Measurements from ENCODE around the gene TRPC1.

TRPC1 gene

GRCh38 chr3:142837526-142837925 lies 113.7 kb downstream of the TRPC1 start:
- H3K27me3 Mint-ChIP-seq: peaks cover 21% of the 10 kb centered on the region
- H3K9me3 Mint-ChIP-seq: no peaks in the 10 kb centered on the region
- H3K27ac Mint-ChIP-seq: no peak overlapping the region
- H3K4me1 Mint-ChIP-seq: no peaks in the 10 kb centered on the region
- no peak overlapping the region for H3K4me3 Mint-ChIP-seq
- CTCF ChIA-PET: no interaction called here
- H3K36me3 Mint-ChIP-seq: no peaks in the 10 kb centered on the region
- no peak for DNase-seq

DNA sequence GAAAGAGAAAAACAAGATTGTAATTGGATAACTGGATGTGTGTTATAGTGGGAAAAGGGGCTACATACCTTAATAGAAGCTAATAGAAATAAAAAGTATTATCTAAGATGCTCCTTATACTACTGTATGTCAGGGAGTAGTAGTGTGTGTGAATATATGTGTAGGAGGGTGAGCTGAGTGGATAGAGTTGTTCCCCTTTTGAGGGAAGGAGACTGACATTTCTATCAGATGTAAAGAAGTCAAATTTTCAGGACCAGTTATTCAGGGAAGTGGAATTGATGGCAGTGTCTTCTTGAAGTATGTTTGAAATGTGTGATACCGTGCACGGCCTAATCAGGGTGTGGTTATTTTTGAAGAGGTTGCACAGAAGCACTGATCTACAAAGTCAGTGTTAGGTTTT lies 116.0 kb downstream of the TRPC1 start:
- DNase-seq: no peak
- Mint-ChIP-seq H3K27ac (no peak overlapping the region), H3K4me1 (no peaks in the 10 kb centered on the region), H3K27me3 (peaks cover 20% of the 10 kb centered on the region), H3K36me3 (no peaks in the 10 kb centered on the region), H3K4me3 (no peak overlapping the region), H3K9me3 (no peaks in the 10 kb centered on the region)
- CTCF ChIA-PET: interaction anchor here (1.7 kb wide), 1 partner anchor 11 kb away, joined by 6 read pairs; no protein-coding TSS in a partner anchor

DNA sequence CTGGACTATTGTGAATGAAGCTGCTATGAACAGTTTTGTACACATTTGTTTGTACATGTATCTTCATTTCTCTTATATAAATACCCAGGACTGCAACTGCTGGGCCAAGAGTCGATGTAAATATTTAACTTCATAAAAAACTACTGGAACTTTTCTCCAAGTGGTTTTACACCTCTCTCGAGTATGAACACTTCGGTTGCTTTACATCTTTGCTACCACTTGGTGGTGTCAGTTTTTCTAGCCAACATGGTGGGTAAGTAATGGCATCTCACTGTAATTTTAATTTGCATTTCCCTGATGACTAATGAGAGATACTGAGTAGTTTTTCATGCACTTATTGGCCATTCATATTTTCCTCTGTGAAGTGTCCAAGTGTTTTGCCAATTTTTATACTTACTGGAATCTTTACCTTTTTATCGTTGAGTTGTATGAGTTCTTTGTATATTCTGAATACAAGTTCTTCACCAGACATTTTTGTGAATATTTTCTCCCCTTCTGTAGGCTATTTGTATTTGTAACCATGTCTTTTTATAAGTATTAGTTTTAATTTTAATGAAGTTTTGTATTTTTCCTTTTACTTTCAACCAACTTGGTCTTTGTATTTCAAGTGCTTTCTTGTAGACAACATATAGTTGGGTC lies 120.6 kb downstream of the TRPC1 start:
- Mint-ChIP-seq H3K9me3 (no peaks in the 10 kb centered on the region), H3K36me3 (no peaks in the 10 kb centered on the region), H3K4me3 (no peak overlapping the region), H3K27me3 (peaks cover 6% of the 10 kb centered on the region), H3K27ac (no peak overlapping the region), H3K4me1 (no peaks in the 10 kb centered on the region)
- DNase-seq: no peak
- CTCF ChIA-PET: interaction anchor here (1.0 to 1.9 kb wide), 3 partner anchors 15 to 150 kb away, joined by 3 to 5 read pairs (median 4); no protein-coding TSS in a partner anchor

- H3K36me3 Mint-ChIP-seq: no peaks in the 10 kb centered on the region
- H3K9me3 Mint-ChIP-seq: no peaks in the 10 kb centered on the region
- H3K4me1 Mint-ChIP-seq: no peaks in the 10 kb centered on the region
- H3K4me3 Mint-ChIP-seq: no peak overlapping the region
- H3K27ac Mint-ChIP-seq: no peak overlapping the region
- CTCF ChIA-PET: interaction anchor here (1.3 kb wide), 1 partner anchor 18 kb away, joined by 8 read pairs; no protein-coding TSS in a partner anchor
- peaks cover 6% of the 10 kb centered on the region for H3K27me3 Mint-ChIP-seq
- no peak for DNase-seq
Observed at GRCh38 chr3:142846779-142847577, 123.1 kb downstream of the TRPC1 start.

- Mint-ChIP-seq H3K4me1 (no peaks in the 10 kb centered on the region), H3K4me3 (no peak overlapping the region), H3K36me3 (no peaks in the 10 kb centered on the region), H3K9me3 (no peaks in the 10 kb centered on the region), H3K27me3 (peaks cover 10% of the 10 kb centered on the region), H3K27ac (no peak overlapping the region)
- CTCF ChIA-PET: no interaction called here
- no peak for DNase-seq
Observed at GRCh38 chr3:142849148-142849547, 125.3 kb downstream of the TRPC1 start.

DNA sequence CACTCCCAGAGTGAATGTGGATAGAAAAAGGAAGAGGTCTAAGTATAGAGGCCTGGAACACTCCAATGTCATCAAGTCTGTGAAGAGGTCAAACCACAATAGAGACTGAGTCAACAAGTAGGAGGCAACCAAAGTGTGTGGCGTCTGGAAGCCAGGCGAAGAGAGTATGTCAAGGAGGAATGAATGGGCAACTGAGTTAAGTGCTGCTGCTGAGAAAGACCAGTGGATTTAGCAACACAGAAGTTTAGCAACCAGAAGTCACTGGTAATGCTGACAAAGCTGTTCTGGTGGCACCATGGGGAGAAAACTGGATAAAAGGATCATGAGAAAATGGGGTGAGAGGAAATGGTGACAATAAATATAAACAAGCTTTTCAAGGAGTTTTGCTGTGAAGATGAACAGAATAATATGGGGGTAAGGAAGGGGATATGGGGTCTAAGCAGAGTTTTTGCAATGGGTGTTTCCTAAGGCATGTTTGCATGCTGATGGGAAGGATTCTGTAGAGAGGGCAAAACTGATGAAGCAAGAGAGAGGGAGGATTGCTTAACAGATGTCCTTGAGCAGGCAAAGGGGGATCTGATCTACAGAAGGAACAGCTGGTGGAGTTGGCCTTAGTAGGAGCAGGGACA lies 126.7 kb downstream of the TRPC1 start:
- no peaks in the 10 kb centered on the region for H3K9me3 Mint-ChIP-seq
- DNase-seq: no peak
- H3K4me3 Mint-ChIP-seq: no peak overlapping the region
- CTCF ChIA-PET: no interaction called here
- H3K27ac Mint-ChIP-seq: no peak overlapping the region
- H3K4me1 Mint-ChIP-seq: no peaks in the 10 kb centered on the region
- H3K36me3 Mint-ChIP-seq: no peaks in the 10 kb centered on the region
- peaks cover 16% of the 10 kb centered on the region for H3K27me3 Mint-ChIP-seq

- Mint-ChIP-seq H3K36me3 (no peaks in the 10 kb centered on the region), H3K27ac (no peak overlapping the region), H3K9me3 (no peaks in the 10 kb centered on the region), H3K4me1 (no peaks in the 10 kb centered on the region), H3K27me3 (peaks cover 17% of the 10 kb centered on the region), H3K4me3 (no peak overlapping the region)
- CTCF ChIA-PET: no interaction called here
- DNase-seq: no peak
Observed at GRCh38 chr3:142852009-142852408, 128.2 kb downstream of the TRPC1 start.

DNA sequence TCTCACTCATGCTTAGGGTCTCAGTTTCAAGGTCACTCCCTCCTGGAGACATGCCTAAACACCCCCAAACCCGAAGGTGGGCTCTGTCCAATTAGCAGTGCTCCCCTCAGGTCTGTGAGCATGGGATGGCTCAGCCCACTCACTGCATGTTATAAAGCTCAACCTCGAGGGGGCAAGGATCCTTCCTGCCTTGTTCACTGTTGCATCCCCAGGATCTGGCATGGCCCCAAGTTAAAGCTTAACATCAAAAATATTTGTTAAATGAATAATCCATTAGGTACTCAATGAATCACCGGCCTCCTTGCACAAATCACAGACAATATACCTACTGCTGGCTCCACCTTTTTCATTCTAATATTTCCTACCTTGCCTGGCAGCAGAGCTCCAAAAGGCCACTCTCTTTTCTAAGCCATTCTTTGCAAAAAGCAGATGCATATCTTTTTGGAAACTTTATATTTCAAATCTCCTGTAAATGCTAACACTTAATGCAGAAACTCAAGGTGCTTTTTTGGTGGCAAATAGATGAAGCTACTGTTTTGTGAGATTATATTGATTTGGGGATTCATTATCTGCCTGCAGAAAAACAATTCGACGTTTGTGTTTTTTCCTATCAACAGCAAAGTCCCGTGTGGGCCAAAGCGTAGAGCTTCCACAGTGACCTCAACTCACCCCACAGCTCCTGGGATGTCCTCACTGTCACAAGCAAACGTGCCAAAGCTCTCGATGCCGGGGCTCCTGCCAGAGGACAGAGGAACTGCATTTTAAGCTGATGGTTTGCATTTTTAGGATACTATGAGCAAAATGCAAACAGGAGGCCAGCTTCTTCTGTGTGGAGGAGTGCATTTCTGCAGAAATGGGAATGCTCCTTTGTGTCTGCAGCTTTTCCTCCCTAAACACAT lies 129.7 kb downstream of the TRPC1 start:
- H3K4me3 Mint-ChIP-seq: no peak overlapping the region
- H3K4me1 Mint-ChIP-seq: no peaks in the 10 kb centered on the region
- H3K27me3 Mint-ChIP-seq: peaks cover 22% of the 10 kb centered on the region
- H3K9me3 Mint-ChIP-seq: no peaks in the 10 kb centered on the region
- no peak for DNase-seq
- CTCF ChIA-PET: interaction anchor here (1.0 to 1.1 kb wide), 2 partner anchors 11 to 25 kb away, joined by 4 read pairs; no protein-coding TSS in a partner anchor
- H3K36me3 Mint-ChIP-seq: no peaks in the 10 kb centered on the region
- no peak overlapping the region for H3K27ac Mint-ChIP-seq

- DNase-seq: no peak
- peaks cover 31% of the 10 kb centered on the region for H3K27me3 Mint-ChIP-seq
- no peak overlapping the region for H3K4me3 Mint-ChIP-seq
- H3K27ac Mint-ChIP-seq: no peak overlapping the region
- H3K4me1 Mint-ChIP-seq: no peaks in the 10 kb centered on the region
- H3K36me3 Mint-ChIP-seq: no peaks in the 10 kb centered on the region
- CTCF ChIA-PET: interaction anchor here (0.9 to 1.5 kb wide), 2 partner anchors 28 to 95 kb away, joined by 4 to 5 read pairs; no protein-coding TSS in a partner anchor
- no peaks in the 10 kb centered on the region for H3K9me3 Mint-ChIP-seq
Observed at GRCh38 chr3:142857056-142857455, 133.2 kb downstream of the TRPC1 start.
